ENCODE results near the gene COL9A1. TPM values are rescaled to one million over a fixed set of nuclear protein-coding genes. Genes with fewer than 3 reads are reported as not detected.
A peak's percentile ranks its signal among the peaks of the same experiment; 100 is the strongest.
"Not testable (repeated sequence)": the region's sequence is repeated elsewhere in the genome, so short reads cannot be mapped to it uniquely, and the experiment has no call there.

COL9A1 gene
- total RNA-seq (10 to 100 TPM in 1 of 2 donors, 1 to 10 TPM in 1; 8.1 to 37.1 TPM), polyA plus RNA-seq (ENCODE audit: insufficient read length in 2 of 2) (10 to 100 TPM; 34.0 to 34.8 TPM)
- long read RNA-seq, donor 1, transcript COL9A1-201 (32 exons, 3,051 nt): major isoform, 7 of 17 reads
- long read RNA-seq, donor 1, partial matches to known transcripts: 10 of 17 reads
- long read RNA-seq, donor 1, other reads (novel, unspliced or antisense): 0 of 17 reads
- long read RNA-seq, donor 2, partial matches to known transcripts: 0 of 2 reads
- long read RNA-seq, donor 2, other reads (novel, unspliced or antisense): 0 of 2 reads
- long read RNA-seq, donor 3, partial matches to known transcripts: 0 of 1 reads
- long read RNA-seq, donor 3, other reads (novel, unspliced or antisense): 0 of 1 reads
- long read RNA-seq, donor 4: 0 reads

GRCh38 chr6:70303034-70303525 lies at the start of gene COL9A1:
TSS of gene COL9A1 (minus strand) at chr6:70303084. CDS start at chr6:70302924, 160 bp downstream.
- WGBS (ENCODE audit: insufficient coverage): 75% methylated on average over 4 of the region's 5 CpGs
- H3K9me3 ChIP-seq (ENCODE audit: control insufficient read depth, insufficient read depth, low read length): no peaks in the 10 kb centered on the region
- H3K4me3 ChIP-seq (ENCODE audit: low read depth, low read length): no peak within 1 kb of the TSS
- no peaks in the 10 kb centered on the region for H3K27me3 ChIP-seq (ENCODE audit: control insufficient read depth, insufficient read depth, low read length)
- H3K36me3 ChIP-seq (ENCODE audit: control insufficient read depth, insufficient read depth, low read length): no peaks in the 10 kb centered on the region
- DNase-seq (ENCODE audit: low read depth in 4 of 6, low spot score in 6 of 6): peak in 1 of 6 donors; percentile 27
- H3K27ac ChIP-seq (ENCODE audit: low read depth, low read length): peak within 1 kb of the TSS; percentile 40
- H3K4me1 ChIP-seq (ENCODE audit: control insufficient read depth, insufficient read depth, low read length): no peaks in the 10 kb centered on the region

DNA sequence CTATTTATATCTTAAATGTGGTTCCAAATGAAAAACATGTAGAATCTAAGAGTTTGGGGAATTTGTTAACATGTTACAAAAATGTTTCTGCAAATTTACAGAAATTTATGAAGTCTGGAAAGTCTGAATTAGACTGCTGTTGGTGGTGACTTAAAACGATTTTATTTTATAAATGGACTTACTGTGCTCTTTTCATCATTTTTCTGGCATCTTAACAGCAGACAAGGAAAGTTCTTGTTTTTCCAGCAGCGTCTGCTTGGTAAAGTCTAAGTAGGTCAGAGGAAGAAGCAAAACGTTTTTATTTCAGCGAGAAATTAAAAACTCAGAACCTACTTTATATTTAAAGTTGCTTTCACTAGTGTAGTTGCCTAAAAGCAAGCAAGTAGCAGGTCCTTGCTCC lies 48.6 kb upstream of the COL9A1 start:
- H3K4me1 ChIP-seq (ENCODE audit: control insufficient read depth, insufficient read depth, low read length): no peaks in the 10 kb centered on the region
- no peaks in the 10 kb centered on the region for H3K9me3 ChIP-seq (ENCODE audit: control insufficient read depth, insufficient read depth, low read length)
- H3K36me3 ChIP-seq (ENCODE audit: control insufficient read depth, insufficient read depth, low read length): no peaks in the 10 kb centered on the region
- H3K27ac ChIP-seq (ENCODE audit: low read depth, low read length): no peak overlapping the region
- WGBS (ENCODE audit: insufficient coverage): no CpG with 5 or more reads among the region's 4 CpGs
- no peaks in the 10 kb centered on the region for H3K27me3 ChIP-seq (ENCODE audit: control insufficient read depth, insufficient read depth, low read length)
- no peak overlapping the region for H3K4me3 ChIP-seq (ENCODE audit: low read depth, low read length)
- DNase-seq (ENCODE audit: low read depth in 4 of 6, low spot score in 6 of 6): peak in 1 of 6 donors; percentile 55

- no peak for DNase-seq (ENCODE audit: low read depth in 4 of 6, low spot score in 6 of 6)
- no peaks in the 10 kb centered on the region for H3K27me3 ChIP-seq (ENCODE audit: control insufficient read depth, insufficient read depth, low read length)
- no peaks in the 10 kb centered on the region for H3K36me3 ChIP-seq (ENCODE audit: control insufficient read depth, insufficient read depth, low read length)
- H3K4me3 ChIP-seq (ENCODE audit: low read depth, low read length): no peak overlapping the region
- H3K4me1 ChIP-seq (ENCODE audit: control insufficient read depth, insufficient read depth, low read length): no peaks in the 10 kb centered on the region
- WGBS (ENCODE audit: insufficient coverage): no CpG with 5 or more reads among the region's 1 CpG
- no peaks in the 10 kb centered on the region for H3K9me3 ChIP-seq (ENCODE audit: control insufficient read depth, insufficient read depth, low read length)
- no peak overlapping the region for H3K27ac ChIP-seq (ENCODE audit: low read depth, low read length)
Observed at GRCh38 chr6:70345619-70346018, 42.7 kb upstream of the COL9A1 start.

DNA sequence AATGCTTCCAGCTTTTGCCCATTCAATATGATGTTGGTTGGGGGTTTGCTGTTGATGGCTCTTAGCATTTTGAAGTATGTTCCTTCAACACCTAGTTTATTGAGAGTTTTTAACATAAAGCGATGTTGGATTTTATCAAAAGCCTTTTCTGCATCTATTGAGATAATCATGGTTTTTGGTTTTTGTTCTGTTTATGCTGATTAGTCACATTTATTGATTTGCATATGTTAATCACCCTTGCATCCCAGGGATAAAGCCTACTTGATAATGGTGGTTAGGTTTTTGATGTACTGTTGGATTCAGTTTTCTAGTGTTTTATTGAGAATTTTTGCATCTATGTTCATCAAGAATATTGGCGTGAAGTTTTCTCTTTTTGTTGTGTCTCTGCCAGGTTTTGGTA lies 40.4 kb upstream of the COL9A1 start:
- no peak for DNase-seq (ENCODE audit: low read depth in 4 of 6, low spot score in 6 of 6)
- no CpG with 5 or more reads among the region's 2 CpGs for WGBS (ENCODE audit: insufficient coverage)
- Histone ChIP-seq H3K4me3 (ENCODE audit: low read depth, low read length) (no peak overlapping the region), H3K27me3 (ENCODE audit: control insufficient read depth, insufficient read depth, low read length) (no peaks in the 10 kb centered on the region), H3K36me3 (ENCODE audit: control insufficient read depth, insufficient read depth, low read length) (no peaks in the 10 kb centered on the region), H3K4me1 (ENCODE audit: control insufficient read depth, insufficient read depth, low read length) (no peaks in the 10 kb centered on the region), H3K9me3 (ENCODE audit: control insufficient read depth, insufficient read depth, low read length) (peaks cover 2% of the 10 kb centered on the region), H3K27ac (ENCODE audit: low read depth, low read length) (no peak overlapping the region)

DNA sequence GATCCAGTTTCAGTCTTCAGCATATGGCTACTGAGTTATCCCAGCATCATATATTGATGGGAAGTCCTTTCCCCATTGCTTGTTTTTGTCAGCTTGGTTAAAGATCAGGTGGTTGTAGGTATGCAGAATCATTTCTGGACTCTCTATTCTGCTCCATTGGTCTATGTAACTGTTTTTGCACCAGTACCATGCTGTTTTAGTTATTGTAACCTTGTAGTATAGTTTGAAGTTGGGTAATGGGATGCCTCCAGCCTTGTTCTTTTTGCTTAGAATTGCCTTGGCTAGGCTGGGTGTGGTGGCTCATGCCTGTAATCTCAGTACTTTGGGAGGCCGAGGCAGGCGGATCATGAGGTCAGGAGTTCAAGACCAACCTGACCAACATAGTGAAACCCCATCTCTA lies 36.9 kb upstream of the COL9A1 start:
- H3K9me3 ChIP-seq (ENCODE audit: control insufficient read depth, insufficient read depth, low read length); H3K4me1 ChIP-seq (ENCODE audit: control insufficient read depth, insufficient read depth, low read length); H3K27me3 ChIP-seq (ENCODE audit: control insufficient read depth, insufficient read depth, low read length); H3K27ac ChIP-seq (ENCODE audit: low read depth, low read length); H3K4me3 ChIP-seq (ENCODE audit: low read depth, low read length); DNase-seq (ENCODE audit: low read depth in 4 of 6, low spot score in 6 of 6); H3K36me3 ChIP-seq (ENCODE audit: control insufficient read depth, insufficient read depth, low read length): not testable (repeated sequence)
- WGBS (ENCODE audit: insufficient coverage): 100% methylated on average over 1 of the region's 2 CpGs

GRCh38 chr6:70338775-70339174 lies 35.9 kb upstream of the COL9A1 start:
- Histone ChIP-seq H3K4me3 (ENCODE audit: low read depth, low read length) (no peak overlapping the region), H3K9me3 (ENCODE audit: control insufficient read depth, insufficient read depth, low read length) (peaks cover 2% of the 10 kb centered on the region), H3K27me3 (ENCODE audit: control insufficient read depth, insufficient read depth, low read length) (no peaks in the 10 kb centered on the region), H3K27ac (ENCODE audit: low read depth, low read length) (no peak overlapping the region), H3K36me3 (ENCODE audit: control insufficient read depth, insufficient read depth, low read length) (no peaks in the 10 kb centered on the region), H3K4me1 (ENCODE audit: control insufficient read depth, insufficient read depth, low read length) (no peaks in the 10 kb centered on the region)
- DNase-seq (ENCODE audit: low read depth in 4 of 6, low spot score in 6 of 6): no peak

GRCh38 chr6:70337743-70338105 lies 34.8 kb upstream of the COL9A1 start:
- Histone ChIP-seq H3K9me3 (ENCODE audit: control insufficient read depth, insufficient read depth, low read length) (peaks cover 2% of the 10 kb centered on the region), H3K36me3 (ENCODE audit: control insufficient read depth, insufficient read depth, low read length) (no peaks in the 10 kb centered on the region), H3K27me3 (ENCODE audit: control insufficient read depth, insufficient read depth, low read length) (no peaks in the 10 kb centered on the region), H3K27ac (ENCODE audit: low read depth, low read length) (no peak overlapping the region), H3K4me3 (ENCODE audit: low read depth, low read length) (no peak overlapping the region), H3K4me1 (ENCODE audit: control insufficient read depth, insufficient read depth, low read length) (no peaks in the 10 kb centered on the region)
- DNase-seq (ENCODE audit: low read depth in 4 of 6, low spot score in 6 of 6): peak in 2 of 6 donors; percentile 58 to 73
- 100% methylated on average over 1 of the region's 3 CpGs for WGBS (ENCODE audit: insufficient coverage)

DNA sequence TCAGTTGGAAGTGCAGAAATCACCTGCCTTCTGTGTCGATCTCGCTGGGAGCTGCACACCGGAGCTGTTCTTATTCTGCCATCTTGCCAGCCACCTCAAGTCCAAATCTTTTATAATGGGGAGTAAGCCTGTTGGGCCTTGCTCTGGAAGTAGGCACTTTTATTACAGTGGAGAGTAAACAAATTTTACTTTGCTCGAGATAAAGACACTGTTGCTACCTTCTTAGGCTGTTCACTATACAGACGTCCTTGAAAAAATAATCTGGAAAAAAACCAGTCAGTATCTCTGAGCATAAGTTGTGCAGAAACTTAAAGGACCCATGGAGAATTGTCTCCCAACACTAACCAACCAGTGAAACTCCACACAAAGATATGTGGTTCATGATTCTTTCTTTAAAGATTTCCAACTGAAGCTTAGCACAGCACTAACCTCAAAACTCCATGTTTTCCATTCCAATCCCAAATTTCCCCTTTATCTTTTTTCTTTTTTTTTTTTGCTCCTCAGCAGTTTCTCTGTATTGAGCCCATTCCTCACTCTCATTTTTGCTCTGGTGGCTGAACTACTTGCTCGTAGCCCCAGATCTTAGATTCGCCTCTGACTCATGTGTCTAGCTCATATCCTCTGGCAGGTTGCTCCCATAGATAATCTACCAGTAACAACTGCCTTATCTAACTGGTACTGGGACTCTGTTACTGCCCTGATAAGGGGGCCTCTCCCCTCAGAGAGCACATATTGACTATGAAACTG lies 34.3 kb upstream of the COL9A1 start:
- peaks cover 2% of the 10 kb centered on the region for H3K9me3 ChIP-seq (ENCODE audit: control insufficient read depth, insufficient read depth, low read length)
- no peak overlapping the region for H3K27ac ChIP-seq (ENCODE audit: low read depth, low read length)
- no peaks in the 10 kb centered on the region for H3K4me1 ChIP-seq (ENCODE audit: control insufficient read depth, insufficient read depth, low read length)
- WGBS (ENCODE audit: insufficient coverage): 90% methylated on average over 3 of the region's 7 CpGs
- H3K36me3 ChIP-seq (ENCODE audit: control insufficient read depth, insufficient read depth, low read length): no peaks in the 10 kb centered on the region
- H3K27me3 ChIP-seq (ENCODE audit: control insufficient read depth, insufficient read depth, low read length): no peaks in the 10 kb centered on the region
- no peak overlapping the region for H3K4me3 ChIP-seq (ENCODE audit: low read depth, low read length)
- no peak for DNase-seq (ENCODE audit: low read depth in 4 of 6, low spot score in 6 of 6)

DNA sequence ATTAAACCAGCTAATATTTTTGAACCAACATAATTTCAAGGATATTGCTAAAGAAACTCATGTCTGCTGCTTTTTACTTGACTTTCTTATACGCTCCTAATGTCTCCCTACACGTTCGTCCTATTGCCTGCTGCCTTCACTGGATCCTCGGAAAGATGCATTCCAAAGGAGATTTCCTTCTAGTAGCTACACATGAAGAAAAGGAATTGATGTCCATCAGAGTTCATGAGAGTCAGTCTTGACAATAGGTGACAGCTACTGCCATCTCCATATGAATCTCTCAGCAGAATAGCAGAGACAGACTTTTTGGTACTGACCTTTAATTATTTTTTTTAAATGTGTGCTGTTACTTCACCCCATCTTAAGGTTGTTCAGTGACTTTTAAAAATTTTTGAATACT lies 24.2 kb upstream of the COL9A1 start:
- no peak for DNase-seq (ENCODE audit: low read depth in 4 of 6, low spot score in 6 of 6)
- Histone ChIP-seq H3K4me3 (ENCODE audit: low read depth, low read length) (no peak overlapping the region), H3K36me3 (ENCODE audit: control insufficient read depth, insufficient read depth, low read length) (no peaks in the 10 kb centered on the region), H3K9me3 (ENCODE audit: control insufficient read depth, insufficient read depth, low read length) (no peaks in the 10 kb centered on the region), H3K27me3 (ENCODE audit: control insufficient read depth, insufficient read depth, low read length) (no peaks in the 10 kb centered on the region), H3K4me1 (ENCODE audit: control insufficient read depth, insufficient read depth, low read length) (no peaks in the 10 kb centered on the region), H3K27ac (ENCODE audit: low read depth, low read length) (no peak overlapping the region)
- WGBS (ENCODE audit: insufficient coverage): 73% methylated on average over 3 of the region's 4 CpGs

DNA sequence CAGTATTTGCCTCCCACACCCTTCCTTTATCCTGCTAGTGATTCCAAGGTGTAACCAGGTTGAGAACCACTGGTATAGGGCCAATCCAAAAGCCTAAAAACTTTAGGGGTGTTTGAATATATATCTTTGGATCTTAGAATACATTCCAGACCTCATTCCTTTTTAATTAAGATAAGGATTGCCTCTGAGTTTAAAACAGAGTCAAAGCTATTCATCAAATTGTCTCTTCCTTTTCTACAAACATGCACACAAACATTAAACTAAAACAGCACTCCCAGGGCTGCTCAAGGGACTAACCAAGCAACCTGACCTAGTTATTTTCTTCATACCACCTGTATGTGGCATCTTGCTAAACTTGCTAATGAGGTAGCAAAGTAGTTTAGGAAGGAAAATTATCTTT lies 22.1 kb upstream of the COL9A1 start:
- DNase-seq (ENCODE audit: low read depth in 4 of 6, low spot score in 6 of 6): no peak
- no peaks in the 10 kb centered on the region for H3K27me3 ChIP-seq (ENCODE audit: control insufficient read depth, insufficient read depth, low read length)
- H3K27ac ChIP-seq (ENCODE audit: low read depth, low read length): no peak overlapping the region
- no peaks in the 10 kb centered on the region for H3K9me3 ChIP-seq (ENCODE audit: control insufficient read depth, insufficient read depth, low read length)
- H3K36me3 ChIP-seq (ENCODE audit: control insufficient read depth, insufficient read depth, low read length): no peaks in the 10 kb centered on the region
- no peaks in the 10 kb centered on the region for H3K4me1 ChIP-seq (ENCODE audit: control insufficient read depth, insufficient read depth, low read length)
- no peak overlapping the region for H3K4me3 ChIP-seq (ENCODE audit: low read depth, low read length)

Data from spinal cord (tissue), 10 donors.